GM21360 (cell line): ENCODE measurements around the gene SCNN1B.
"Not testable (repeated sequence)": the region's sequence is repeated elsewhere in the genome, so short reads cannot be mapped to it uniquely, and the experiment has no call there.

Experiments used
- ATAC-seq: cut with Tn5 transposase; IDR thresholded peaks from one replicate; pipeline ENCODE4 v1.9.1; 2021; ENCODE audit warnings: mild to moderate bottlenecking, moderate library complexity; ENCODE audit not compliant: unreplicated experiment

SCNN1B gene

DNA sequence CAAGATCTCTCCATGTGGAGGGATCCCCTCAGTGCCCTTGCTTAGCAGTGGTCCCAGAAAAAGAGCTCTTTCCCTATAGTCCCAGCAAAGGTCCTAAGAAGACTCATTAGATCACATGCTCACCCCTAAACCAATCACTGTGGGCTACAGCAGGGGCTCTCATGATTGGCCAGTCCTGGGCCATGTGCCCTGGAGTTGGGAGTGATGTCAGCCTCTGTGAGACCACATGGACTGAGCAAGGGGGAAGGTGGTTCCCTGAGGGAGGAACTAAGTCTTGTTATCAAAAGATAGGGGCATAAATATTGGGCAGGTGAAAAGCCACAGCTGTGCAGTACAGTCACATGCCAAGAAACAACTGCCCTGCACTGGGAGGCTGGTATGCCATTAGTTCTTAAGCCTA, 51.3 kb downstream of the SCNN1B start:
- no peak for ATAC-seq

DNA sequence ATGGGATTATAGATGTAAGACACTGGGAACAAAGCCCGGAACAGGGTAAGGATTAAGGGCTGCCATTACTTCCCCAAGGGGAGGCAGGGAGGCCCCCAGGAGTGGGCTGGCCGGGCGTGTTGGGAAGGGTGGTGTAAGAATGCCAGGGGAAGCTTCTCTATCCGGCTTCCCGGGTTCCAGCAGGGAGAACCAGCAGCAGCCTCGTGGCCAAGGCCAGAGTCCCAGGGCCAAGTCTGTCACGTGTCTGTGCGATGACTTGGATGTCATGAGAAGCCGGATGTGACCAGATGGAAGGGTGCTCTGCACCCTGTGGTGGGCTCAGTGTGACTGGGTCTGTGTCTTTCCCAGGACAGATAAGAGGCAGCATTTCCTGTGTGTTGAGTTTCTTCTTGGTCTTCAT, 52.1 kb downstream of the SCNN1B start:
- ATAC-seq: no peak

DNA sequence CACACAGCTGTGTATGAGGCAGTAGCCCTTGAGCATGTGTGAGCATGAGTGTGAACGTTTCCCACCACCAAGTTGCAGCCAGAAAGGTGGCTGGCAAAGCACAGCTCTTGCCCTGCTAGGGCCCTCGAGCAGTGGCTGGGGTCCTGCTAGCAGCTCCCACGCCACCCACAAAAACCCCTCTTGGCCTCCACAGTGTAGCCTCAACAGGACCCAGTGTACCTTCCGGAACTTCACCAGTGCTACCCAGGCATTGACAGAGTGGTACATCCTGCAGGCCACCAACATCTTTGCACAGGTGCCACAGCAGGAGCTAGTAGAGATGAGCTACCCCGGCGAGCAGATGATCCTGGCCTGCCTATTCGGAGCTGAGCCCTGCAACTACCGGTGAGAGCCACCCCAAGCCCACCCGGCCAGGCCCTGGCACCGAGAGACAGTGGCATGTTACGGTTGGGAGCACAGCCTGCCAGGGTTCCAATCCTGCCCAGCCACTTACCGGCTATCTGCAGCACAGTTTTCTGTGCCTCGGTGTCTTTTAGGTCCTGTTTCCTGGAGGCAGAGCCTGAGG, 53.1 kb downstream of the SCNN1B start:
- ATAC-seq: no peak

DNA sequence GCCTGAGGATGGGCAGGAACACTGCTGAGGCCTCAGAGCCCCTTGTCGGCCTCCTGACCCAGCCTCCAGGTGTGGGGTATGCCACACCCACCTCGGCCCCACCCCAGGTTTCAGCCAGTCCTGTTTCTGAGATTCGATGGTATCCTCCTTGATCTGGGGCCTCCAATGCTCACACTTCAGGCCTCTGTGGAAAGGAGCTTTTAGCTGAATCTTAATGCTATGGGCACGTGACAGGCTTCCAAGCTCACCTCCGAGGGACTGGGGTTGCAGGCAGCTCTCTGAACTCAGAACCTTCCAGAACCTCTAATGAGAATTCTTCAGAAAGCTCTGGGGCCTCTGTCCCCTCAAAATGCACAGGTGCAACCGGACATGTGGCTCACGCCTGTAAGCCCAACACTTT, 54.8 kb downstream of the SCNN1B start:
- ATAC-seq: no peak

DNA sequence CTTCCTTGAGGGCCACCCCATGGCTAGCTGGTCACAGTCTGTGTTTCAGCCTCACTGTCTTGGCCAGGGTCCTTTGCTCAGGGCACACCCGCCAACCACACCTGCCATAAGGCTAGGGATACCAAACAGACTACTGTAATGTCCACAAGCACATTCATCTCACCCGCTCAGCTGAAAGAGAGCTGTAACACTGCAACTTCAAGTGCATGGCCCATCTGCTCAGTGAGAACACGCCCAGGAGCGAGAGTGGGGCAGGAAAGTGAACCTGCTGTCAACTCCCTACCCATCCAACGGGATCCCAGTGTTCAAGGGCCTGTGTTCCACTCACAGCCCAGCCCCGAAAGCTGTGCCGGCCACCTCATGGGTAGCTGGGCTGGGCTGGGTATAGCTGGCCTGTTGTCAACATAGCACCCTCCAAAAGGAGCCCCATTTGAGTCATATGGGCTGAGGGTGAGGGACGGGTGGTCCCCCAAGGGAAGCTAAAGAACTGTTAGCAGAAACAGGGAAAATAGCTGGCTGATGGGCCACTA, 55.7 kb downstream of the SCNN1B start:
- no peak for ATAC-seq

DNA sequence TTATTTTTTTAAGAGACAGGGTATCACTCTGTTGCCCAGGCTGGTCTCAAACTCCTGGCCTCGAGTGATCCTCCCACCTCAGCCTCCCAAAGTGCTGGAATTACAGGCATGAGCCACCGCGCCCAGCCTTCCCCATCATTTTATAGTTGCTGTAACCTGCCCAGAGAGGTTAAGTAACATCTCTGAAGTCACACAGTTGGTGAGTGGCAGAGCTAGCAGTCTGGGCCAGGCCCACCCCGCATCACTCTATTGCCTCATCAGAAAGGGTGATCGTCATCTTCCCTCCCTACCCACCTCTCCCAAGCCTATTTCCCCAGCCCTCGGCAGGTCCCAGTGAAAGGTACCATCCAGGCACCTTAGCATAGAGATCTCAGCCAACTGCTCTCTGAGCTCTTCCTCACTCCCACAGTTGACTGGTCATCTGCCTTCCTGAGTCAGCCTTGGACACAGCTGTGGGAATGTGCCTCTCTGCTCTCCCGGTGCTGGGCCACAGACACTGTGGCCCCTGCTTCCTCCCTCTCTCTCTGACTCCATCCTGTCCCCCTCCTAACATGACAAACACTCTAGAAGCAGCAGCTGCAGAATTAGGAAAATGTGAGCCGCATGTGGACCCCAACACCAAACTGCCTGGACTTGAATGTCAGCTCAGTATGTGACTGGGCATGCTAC, 57.1 kb downstream of the SCNN1B start:
- ATAC-seq: no peak

DNA sequence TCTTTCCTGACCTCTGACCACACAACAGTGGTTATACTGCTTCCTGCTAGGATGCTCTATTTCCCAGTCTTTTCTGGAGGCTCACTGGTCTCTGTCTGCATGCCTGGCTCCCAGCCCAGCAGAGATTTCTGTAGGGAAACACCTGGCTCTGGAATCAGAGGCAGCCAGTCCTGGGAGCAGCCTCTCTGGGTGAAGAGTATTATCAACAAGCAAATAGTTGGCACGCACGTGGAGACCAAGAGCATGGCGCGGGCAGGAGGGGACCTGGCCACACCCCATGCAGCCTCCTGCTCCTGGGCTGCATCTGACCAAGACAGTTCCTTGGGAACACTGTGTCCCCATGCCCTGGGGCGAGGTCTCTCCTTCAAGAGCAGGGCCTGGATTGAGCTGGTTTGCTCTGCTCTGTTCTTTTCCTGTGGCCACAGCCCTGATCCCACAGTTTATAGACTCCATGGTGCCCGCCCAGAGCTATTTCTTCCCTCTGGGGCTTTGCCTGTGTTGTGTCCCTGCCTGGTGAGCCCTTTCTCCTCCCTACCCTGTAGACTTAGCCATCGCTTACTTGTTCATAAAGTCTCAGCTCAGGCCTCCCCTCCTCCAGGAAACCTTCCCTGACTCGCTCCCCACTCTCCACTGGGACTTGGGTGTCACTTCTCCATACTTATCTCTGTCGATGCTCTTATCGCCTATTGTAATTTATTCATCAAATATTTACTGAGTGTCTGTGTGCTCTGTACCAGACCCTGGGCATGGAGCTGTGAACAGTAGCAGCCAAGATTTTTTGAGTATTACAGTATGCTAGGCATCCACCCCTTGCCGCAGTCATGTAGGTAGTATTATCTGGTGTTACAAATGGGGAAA, 60.6 kb downstream of the SCNN1B start:
- no peak for ATAC-seq

DNA sequence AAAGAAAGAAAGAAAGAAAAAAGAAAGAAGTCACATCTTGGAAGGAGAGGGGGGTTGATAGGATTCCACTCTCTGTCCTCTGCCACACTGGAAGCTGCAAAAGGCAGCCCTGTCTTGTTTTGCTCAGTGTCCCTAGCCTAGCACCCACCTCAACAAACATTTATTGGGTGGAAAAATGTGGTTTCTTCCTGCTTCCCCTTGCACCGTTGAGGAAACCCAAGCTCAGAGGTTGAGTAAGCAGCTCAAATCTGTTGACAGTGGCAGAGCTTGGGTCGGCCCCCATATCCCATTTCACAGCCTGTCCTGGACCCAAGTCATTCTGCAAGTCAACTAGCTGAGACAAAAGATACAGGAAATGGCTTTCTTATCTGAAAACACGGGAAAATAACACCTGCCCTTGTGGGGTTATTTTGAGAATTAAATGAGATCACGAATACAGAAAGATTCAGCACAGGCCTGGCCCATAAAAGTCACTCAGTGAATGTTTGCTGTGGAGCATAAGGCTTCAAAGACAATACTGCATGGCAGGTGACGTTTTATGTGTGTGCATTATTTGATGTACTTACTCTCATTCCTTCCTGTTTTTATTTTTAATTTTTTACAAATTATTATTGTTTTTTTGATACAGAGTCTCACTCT, 63.6 kb downstream of the SCNN1B start:
- no peak for ATAC-seq

DNA sequence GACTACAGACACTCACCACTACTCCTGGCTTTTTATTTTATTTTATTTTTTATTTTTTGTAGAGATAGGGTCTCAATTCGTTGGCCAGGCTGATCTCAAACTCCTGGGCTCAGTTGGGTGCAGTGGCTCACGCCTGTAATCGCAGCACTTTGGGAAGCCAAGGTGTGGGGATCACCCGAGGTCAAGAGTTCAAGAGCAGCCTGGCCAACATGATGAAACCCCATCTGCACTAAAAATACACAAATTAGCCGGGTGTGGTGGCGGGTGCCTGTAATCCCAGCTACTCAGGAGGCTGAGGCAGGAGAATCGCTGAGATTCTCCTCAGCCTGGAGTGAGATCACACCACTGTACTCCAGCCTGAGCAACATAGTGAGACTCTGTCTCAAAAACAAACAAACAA, 64.2 kb downstream of the SCNN1B start:
- not testable (repeated sequence) for ATAC-seq

DNA sequence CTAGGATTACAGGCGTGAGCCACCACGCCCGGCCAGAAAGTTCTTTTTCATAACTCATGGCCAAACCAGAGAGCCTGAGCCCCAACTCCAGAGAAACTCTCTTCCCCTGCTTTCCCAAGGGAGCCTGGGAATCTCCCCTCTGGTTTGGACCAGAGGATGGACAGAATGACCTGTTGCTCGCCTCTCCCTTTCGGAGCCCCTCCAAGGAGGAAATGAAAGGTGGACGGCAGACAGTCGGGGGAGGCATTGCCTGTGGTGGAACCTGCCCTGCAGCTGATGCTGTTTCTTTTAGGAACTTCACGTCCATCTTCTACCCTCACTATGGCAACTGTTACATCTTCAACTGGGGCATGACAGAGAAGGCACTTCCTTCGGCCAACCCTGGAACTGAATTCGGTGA, 65.5 kb downstream of the SCNN1B start:
- no peak for ATAC-seq

DNA sequence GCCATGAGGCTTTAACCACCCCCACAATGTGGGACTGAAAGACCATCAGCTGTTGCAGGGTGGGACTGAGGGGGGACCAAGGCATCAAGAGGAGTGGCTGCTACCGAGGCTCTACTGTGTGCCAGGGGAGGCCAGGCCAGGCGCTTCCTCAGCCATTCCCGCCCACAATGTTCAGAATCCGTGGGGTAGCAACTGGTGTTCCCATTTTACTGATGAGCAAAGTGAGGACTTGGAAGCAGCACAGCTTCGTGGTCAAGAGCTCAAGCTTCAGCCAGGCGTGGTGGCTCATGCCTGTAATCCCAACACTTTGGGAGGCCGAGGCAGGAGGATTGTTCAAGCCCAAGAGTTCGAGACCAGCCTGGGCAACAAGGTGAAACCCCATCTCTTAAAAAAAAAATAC, 65.9 kb downstream of the SCNN1B start:
- ATAC-seq: no peak

DNA sequence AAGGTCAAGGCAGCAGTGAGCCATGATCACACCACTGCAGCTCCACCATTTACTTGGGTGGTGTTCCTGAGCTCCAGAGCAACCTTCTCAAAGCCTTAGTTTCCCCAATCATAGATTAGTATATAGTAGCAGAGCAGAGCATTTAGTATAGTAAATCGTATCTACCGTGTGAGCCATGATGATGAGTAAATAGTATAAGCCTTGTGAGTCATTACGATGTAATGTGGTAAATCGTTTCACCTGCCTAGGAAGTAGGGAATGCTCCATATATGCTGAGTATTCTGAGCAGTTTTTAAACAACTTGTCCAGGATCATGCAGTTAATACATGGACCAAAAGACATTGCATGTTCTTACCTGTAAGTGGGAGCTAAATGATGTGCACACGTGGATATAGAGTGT, 66.4 kb downstream of the SCNN1B start:
- no peak for ATAC-seq

DNA sequence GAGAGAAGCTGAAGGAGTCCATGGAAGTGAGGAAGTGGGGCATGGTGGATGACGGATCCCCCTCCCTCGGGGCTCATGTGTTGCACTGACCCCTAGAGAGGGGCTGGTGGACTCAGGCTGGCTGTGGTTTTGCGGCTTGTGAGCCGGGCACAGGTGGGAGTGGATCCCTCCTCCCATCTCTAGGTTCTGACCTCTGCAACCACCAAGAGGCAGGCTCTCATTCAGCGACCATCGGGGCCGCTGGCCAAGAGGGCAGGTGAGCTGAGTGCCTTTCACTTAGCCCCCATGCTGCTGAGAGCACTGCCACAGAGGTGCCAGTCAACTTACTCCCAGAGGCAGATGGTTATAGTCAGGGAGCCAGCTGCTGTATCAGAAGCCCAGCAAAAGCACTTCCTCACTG, 67.3 kb downstream of the SCNN1B start:
- ATAC-seq: no peak

DNA sequence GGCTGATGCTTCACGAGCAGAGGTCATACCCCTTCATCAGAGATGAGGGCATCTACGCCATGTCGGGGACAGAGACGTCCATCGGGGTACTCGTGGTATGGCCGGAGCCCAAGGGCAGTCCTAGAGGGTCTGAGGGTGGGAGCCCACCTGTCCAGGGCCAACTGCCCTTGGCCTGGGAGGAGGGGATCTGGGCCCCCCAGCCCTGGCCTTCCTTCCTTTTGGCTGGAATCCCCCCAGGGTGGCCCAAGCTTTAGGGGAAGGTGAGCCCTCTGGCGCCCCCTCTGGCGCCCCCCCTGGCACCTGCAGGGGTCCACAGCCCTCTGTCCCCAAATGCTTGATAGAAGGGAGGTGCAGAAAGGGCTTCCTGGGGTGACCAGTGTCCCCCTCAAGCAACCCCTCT, 69.3 kb downstream of the SCNN1B start:
- ATAC-seq: no peak

DNA sequence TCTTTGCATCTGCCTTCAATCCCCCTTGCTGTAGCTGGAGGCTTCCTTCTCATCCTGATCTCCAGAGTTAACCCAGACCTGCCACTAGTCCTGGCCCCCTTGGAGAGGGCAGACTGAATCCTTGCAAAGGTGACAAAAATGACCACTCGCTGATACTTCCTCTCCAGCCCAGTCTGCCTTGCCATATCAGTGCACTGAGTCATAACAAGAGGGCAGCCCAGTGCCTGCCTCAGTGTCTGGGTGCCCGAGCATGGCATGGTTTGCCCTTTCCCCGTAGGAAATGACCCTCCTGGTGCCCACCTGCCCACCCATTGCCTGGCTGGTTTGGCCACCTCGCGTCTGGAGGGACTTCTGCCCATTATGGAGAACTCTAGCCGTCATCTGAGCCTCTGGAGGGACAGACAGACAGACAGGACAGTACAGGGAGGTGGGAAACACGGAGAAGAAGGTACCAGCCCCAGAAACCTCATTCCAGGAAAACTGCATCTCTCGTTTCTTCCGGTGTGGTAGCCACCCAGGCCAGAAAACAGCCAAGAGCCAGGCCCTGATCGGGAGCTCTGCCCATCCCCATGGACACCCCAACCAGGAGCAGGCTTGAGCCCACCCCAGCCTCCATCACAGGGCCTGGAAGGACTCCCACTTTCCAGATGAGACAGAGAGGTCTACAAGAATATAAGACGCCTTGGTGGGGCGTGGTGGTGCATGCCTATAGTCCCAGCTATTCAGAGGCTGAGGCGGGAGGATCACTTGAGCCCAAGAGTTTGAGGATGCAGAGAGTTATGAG, 71.5 kb downstream of the SCNN1B start:
- ATAC-seq: no peak

DNA sequence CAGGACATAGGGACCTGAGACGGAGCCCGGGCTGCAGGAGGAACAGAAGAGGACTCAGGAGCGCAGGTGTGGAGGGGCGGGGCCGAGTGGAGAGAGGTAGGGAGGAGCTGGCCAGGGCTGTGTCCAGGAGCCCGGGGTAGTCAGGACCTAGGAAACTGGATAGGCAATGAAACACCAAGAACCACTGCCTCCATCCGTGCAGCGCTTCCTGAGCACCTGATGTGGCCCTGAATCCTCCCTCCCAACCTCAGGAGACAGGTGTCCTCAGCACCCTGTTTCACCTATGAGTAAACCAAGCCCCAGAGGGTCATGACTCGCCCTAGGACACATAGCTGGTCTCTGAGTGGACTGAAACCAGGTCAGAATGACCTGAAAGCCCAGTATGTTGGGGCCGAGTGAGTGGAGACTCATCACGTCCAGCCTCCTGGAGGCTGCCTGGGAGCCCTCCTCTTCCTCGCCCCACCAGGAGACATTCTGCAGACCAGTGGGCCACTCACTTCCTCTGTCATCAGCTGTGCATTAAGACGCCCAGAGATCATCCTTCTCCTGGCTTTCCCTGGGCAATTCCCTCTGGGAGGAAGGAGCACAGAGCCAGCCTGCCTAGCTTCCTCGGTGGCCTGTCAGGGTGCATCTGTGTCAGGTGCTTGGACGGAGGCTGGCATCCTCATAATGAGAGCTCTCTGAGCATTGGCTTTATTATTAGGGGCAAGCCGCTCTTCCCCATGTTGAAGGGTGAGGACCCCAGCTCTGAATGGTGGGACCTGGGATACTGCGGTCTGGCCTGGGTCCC, 72.8 kb downstream of the SCNN1B start:
- ATAC-seq: no peak

DNA sequence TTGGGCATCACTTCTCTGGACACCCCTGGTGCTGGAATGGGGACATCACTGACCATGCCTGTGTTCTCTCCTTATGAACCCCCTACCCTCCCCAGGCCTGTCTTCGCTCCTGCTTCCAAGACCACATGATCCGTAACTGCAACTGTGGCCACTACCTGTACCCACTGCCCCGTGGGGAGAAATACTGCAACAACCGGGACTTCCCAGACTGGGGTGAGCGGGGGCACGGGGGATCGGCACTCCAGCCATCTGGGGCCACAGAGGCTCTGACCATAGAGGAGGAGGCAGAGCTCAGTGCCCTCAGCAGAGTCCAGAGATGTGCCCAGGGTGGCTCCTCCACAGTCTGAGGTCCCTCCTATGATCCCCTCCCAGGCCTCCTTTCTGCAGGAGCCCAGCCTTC, 73.5 kb downstream of the SCNN1B start:
- ATAC-seq: no peak

DNA sequence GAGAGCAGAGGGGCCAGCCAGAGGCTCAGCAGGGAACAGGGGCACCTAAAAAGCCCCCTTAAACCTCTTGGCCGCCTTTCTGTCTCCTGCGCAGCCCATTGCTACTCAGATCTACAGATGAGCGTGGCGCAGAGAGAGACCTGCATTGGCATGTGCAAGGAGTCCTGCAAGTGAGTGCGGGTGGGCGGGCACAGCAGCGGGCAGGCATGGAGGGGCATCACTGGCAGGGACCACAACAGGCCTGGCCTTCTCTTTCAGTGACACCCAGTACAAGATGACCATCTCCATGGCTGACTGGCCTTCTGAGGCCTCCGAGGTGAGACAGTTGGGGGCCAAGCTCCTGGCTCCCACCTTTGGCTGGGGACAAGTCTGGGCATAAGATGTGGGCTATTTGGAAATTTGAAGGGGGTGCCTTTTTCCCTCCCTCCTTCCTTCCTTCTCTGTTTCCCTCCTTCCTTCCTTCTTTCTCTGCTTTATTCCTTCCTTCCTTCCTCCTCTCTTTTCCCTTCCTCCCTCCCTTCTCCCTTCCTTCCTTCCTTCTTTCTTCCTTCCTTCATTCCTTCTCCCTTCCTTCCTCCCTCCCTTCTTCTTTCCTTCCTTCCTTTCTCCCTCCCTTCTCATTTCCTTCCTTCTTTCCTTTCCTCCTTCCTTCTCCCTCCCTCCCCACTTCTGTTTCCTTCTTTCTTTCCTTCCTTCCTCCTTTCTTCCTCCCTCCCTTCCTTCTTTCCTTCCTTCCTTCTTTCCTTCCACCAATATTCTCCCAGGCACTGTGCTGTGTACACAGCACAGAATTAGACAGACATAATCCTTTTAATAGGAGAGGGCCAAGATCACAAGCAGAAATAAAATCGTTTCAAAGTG, 75.2 kb downstream of the SCNN1B start:
- no peak for ATAC-seq

DNA sequence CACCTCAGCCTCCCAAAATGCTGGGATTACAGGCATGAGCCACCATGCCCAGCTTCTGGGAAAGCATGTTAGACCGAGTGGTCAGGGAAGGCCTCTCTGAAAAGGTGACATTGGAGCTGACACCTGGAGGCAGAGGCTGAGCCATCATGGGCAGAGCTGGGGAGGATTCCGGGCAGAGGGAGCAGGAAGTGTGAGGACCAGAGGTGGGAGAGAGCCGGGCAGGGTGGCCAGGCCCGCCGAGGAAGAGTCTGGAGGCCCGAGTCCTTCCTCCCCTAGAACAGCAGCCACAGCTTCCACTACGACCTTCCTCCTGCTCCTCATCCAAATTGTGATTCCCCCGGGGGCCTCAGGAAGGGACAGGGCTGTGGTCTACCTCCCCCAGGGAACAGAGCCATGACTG, 76.2 kb downstream of the SCNN1B start:
- ATAC-seq: no peak
